ENCODE measurements around the gene ADARB2.

Gene ADARB2

DNA sequence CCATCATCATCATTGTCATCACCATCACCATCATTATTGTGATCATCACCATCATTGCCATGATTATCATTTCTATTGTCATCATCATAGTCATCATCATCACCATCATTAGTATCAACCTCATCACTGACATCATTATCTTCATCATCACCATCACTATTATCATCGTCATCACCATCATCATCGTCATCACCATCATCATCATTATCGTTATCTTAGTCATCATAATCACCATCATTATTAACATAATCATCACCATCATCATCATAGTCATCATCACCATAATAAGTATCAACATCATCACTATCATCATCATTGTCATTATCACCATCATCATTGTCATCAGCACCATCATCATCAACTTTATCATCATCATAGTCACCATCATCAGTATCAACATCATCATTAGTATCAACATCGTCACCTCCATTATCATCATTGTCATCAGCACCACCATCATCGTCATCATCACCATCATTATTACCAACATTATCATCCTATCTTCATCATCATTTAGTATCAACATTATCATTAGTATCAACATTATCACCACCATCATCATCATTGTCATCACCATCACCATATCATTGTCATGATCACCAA lies 241.3 kb downstream of the ADARB2 start:
- DNase-seq (ENCODE audit: low read depth in 2 of 2), result no peak

DNA sequence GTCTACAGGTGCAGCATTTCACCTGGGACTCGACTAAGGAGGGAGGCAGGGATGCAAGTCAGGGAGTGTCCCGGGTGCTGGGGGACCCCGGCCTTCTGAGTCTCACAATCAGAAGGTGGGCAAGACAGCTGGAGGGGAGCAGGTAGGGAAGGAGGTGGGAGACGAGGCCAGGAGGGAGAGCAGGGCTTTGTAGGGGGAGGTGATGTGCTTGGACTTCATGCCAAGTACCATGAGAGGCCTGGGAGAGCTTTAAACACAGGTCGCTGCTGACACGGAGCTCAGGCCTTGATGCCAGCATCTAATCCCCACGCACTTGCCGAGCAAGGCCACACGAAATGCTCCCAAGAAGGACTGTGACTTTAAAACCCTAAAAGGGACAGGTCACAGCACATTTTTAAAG lies 244.7 kb downstream of the ADARB2 start:
- no peak for DNase-seq (ENCODE audit: low read depth in 2 of 2)

DNA sequence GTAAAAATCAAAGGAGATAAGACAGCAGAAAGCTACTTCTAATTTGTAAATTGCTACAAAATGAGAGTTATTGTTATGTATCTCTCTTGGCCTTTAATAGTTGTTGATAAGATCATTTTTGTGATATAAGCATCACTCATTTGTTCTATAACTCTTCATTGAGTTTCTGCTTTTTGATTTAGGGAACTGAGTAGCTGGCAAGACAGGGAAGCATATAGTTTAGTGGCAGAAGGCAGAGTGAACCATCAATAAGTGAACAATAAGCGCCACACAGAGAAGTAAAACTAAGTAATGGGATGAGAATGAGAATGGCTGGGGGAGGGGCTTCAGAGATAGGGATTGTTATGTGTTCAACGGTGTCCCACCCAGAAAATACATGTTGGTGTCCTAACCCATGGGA lies 245.4 kb downstream of the ADARB2 start:
- DNase-seq (ENCODE audit: low read depth in 2 of 2), result no peak

DNA sequence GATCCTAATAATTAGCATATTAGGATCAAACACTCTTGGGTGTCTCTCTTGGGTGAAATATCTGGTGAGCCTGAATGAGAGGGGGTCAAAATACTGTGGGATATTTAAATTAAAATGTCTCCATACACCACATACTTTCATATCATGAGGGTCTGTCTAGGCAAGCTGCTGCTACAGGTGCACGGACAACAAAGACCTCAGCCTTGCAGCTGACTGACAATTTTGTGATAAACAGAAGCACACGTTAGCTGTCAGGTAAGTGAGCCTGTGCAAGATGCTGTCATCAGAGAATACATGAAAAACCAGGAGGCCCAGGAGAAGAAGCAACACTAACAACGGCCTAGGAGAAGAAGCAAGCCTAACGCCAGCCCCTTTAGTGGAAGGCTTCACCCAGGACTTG lies 247.5 kb downstream of the ADARB2 start:
- DNase-seq (ENCODE audit: low read depth in 2 of 2), result no peak

DNA sequence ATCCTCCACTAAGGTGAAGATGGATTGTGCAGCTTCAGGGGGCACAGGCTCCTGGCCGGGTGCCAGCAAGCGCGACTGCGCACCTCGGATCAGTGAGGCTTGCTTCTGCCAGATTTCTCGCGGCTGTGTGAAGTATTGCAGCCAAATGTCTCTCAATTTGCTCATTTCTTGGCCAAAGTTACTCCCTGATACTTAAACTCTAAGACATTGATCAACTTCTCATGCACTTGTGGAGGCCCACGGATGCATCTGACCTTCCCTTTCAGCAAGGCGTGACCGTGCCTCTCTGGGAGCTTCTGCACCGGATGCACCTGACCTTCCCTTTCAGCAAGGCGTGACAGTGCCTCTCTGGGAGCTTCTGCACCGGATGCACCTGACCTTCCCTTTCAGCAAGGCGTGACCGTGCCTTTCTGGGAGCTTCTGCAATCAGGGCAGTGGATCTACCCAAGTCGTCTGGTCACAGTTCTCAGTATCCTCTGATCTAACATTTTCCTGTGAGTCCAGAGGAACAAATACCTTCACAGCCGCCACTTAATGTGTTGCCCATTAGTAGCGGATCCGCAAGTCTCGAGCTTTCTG lies 248.3 kb downstream of the ADARB2 start:
- DNase-seq (ENCODE audit: low read depth in 2 of 2), result no peak

DNA sequence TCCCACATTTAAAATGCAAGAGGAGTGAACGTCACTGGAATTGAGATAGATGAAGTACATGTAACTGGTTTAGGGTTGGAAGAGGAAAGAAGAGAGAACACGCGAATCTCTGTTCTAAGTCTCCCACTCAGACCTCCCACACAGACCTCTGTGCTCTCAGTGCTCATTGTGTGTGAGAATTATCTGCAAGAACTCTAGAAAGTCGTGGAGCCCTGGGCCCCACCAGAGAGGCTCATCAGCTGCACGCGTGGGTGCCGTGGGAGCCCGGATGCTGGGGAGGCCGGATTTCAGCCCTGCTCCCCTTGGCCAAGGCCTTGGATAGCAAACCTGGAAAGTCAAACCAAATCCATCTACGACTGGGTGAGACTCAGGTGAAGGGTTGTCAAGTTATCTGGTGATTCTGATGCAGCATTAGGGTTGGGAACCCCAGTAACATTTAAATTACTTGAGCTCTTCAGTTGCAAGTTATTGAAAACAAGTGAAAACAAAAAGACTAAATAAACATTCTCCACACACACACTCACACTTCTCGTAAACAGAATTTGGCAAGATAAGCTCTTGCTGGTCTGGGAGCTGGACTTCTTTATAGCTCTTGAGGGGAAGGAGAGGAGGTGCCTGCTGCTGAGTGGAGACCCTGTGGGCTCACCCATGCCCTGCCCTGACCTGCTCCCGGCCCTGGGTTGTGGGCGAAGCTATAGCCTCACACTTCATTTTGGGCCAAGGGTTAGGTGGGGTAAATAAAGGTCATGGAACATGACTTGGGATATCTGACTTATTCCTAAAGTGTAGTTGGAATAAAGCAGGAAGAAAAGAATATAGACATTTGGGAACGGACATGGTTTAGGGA lies 250.3 kb downstream of the ADARB2 start:
- DNase-seq (ENCODE audit: low read depth in 2 of 2), result no peak

DNA sequence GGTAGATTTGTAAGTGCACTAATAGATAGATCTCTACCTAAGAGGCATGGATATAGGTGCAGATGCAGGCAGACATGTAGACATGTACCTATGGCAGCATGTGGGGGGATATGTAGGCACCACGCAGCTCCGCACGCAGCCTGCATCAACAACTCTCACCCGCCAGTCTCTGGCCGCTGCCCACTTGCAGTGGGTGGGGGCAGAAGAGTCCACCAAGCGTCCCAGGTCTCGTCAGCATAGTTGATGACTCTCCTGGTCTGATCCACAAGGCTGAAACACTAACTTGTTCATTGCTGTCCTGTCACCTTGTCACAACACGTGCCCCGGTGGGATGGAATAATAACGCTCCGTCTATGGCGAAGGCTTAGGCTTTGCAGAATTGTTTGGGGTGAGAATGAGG lies 252.0 kb downstream of the ADARB2 start:
- no peak for DNase-seq (ENCODE audit: low read depth in 2 of 2)

DNA sequence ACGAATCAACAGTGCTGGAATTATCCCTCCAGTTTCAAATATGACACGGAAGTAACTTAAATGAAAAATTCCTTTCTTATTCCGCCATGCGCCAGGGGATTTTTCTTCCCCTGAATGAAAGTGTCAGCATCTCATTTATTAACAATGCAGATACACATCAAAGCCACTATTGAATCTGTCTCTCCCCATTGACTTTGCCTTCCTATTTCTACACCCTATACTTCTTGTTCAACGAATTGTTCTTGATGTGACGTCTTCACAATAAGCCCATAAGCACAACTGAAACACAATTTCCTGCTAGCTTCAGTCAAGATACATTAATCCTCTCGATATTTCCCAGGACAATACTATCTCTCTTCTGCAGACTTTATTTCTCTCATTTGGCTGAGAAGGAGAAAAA lies 253.5 kb downstream of the ADARB2 start:
- DNase-seq (ENCODE audit: low read depth in 2 of 2), result no peak

DNA sequence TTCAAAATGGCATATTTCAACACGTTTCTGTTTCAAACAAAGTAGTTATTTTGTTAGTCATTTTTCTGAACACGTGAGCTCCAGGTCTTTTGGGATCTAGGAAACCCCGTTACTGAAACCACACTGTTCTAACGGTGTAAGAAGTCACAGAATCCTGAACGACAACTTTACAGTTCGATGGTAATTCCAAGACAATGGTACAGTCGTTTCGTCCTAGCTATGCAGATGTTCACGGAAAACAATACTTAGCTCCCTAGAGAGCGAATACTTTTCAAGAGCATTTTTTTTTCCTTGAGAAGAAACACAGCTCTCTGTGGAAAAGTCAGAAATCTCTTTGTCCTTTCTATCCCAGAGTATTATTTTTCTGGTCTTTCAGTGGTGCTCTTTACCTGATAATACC lies 254.1 kb downstream of the ADARB2 start:
- DNase-seq (ENCODE audit: low read depth in 2 of 2), result no peak

DNA sequence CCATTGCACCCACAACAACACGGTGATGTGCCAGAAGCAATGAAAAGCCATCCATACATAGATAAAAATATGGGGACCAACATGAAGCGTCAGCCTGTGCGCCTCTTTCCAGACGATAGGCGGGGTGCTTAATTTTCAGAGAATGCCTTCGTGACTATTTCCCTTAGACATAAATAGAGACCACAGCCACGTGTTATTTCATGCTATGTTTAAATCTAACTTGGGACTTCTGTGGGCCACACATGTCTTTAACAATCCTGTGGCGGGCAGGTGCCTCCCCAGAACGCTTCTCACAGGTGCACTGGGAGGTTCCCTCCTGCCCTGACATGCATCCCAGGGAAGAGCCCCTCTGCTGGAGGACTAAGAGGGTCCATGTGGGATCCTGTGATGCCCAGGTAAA lies 259.7 kb downstream of the ADARB2 start:
- no peak for DNase-seq (ENCODE audit: low read depth in 2 of 2)

DNA sequence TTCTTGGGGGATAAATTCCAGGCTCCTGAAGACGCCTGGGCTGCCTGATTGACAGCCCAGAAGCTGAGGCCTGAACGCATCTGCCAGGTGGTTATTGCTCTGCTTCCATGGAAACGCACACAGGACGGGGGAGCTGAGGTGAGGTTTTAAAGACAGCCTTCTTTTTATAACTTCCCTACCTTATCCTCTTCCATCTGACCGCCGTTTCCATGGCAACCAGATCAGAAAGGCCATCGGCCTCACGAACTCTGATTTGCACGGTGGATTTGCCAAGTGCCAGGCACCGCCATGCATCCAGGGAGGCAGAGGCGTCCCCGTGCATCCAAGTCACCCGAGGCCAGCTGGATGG lies 260.9 kb downstream of the ADARB2 start:
- no peak for DNase-seq (ENCODE audit: low read depth in 2 of 2)

DNA sequence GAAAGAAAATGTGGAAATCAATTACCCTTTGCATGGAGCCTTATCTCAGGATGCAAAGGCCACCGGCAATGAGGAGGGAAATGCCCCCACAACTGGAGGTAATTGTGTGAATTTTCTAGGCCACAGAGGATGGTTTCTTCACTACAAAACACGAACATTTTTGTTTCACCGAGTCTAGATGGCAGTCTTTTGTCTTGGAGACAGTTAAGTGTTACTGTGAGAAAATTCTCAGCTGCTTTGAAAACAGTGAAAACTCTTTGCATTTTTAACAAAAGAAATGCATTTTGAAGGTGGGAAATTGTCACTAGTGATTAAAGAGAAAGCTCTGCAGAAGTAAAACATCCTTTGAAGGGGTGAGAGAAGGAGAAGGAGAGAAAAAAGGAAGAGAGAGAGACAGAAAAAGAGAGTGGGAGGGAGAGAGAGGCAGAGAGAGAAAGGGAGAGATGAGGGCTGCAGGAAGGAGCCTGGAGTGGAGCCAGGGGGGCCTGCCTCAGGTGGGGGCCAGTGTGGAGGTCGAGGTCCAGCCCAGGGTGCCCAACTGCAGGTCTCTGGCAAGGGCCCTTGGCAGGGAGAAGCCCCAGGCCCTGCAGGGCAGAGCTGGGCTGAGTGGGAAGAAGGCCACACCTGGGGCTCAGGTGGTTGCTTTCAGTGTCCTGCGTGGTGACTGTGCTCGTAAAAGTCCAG lies 261.4 kb downstream of the ADARB2 start:
- DNase-seq (ENCODE audit: low read depth in 2 of 2), result no peak

DNA sequence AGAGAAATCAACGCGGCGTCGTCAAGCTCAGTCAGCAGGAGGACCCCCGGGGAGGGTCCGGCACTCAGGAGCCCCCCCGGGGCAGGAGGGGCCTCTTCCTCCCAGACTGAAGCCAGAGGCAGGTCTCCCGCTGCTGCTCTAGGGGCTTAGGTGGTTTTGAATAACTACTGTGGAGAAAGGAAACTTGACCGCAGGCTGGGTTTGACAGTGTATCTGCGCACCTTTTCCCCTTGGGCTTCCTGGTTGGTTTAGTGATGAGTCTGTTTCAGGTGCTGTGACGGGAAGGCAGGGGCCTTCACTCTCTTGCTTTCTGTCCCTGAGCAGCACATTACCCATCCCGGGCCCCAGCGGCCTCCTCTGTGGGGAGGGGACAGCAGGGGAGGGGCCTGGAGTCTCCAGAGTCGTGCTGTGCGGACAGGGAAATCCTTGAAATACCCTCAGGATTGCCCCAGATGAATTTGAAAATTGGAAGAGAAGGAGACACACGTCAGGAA lies 262.2 kb downstream of the ADARB2 start:
- DNase-seq (ENCODE audit: low read depth in 2 of 2), result no peak

DNA sequence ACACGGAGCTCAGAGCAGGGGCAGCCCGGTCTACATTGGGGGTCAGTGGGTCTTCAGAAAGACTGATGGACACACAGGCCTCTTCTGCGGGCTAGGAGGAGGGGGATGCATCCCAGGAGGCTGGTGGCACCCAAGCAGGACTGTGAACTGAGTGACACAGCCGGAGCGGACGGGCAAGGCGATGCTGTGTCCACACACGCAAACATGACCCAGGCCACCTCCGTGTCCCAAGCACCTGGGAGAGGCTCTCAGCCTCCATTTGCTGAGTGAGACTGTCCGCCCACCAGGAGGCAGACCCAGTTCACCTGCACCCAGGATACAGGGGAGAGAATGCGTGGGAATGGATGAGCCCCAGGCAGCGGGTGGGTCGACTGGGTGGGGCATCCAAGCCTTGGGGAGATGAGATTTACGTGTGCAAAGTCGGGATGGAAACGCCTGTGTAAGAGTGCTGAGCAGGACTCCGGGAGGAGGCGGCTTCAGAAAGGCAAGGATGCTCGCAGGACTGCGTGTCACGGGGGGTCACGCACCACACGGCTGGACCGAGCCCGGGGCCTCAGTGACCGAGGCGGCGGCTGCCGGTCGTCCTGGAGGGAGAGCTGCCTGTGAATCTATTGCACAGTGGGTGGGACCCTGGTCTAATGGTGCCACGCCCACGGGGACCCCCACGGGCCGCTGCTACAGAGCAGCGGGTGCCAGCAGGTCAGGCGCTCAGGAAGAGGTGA lies 262.8 kb downstream of the ADARB2 start:
- no peak for DNase-seq (ENCODE audit: low read depth in 2 of 2)

DNA sequence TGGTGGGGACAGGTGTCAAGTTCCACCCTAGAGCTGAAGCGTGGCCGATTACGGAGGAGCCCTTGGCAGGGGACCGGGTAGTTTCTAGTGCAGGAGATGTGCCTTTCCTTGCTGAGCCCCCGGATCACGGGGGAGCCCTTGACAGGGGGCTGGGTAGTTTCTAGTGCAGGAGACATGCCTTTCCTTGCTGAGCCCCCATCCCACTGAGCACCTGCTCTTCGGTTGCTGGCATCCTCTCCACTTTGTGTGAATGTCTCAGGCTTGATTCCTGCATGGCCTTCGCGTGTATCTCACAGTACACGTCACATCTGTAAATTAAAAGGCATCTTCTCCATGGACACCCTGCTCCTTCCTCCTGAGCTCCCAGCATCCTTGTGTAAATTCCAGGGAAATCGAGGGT lies 263.5 kb downstream of the ADARB2 start:
- no peak for DNase-seq (ENCODE audit: low read depth in 2 of 2)

DNA sequence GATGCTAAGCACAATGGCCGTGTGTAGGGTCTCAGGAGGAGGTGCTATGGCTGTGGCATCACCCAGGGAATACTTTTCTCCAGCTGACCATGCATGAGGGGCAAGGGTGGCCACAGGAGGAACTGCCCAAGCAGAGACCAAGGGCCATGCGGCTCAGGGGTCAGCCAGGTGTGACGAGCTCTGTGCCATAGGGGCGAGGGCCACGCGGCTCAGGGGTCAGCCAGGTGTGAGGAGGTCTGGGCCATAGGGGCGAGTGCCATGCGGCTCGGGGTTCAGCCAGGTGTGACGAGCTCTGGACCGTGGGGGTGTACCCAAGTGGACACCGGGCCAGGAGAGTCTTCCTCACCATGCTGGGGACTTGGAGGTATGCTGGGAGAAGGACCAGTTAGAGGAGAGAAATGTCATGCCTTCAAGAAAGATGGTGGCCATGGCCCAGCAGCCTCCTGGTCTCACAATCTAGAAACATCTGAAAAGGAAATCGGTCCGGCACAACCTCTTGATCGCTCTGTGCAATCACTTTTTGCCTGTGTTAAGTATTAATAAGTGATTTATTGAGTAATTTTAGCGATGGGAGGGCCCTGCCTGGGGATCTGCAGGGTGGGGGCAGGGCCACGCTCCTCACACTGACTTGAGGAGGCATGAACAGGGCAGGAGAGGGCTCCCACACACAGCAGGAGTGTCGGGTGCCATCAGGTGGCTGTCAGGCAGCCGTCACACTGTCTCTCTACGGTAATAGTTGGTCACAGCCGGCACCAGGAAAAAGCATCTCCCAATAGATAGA lies 265.0 kb downstream of the ADARB2 start:
- no peak for DNase-seq (ENCODE audit: low read depth in 2 of 2)

DNA sequence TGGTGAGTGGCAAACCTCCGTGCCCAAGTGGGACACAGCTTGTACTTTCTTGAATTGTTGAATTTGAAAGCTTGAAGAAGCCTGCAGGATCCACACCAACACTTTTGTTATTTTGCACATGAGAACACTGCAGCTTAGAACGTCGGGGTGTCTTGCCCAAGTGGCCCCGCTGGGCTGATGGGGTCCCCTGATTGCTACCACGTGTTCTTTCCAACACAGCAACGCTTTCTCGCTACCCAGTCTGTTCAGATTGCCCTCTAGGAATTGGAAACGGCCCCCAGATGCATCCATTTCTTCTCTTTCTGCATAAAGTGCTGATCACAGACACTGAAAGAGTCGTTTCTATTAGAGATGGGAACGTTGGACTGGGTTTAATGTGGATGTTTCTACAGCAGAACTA lies 268.5 kb downstream of the ADARB2 start:
- DNase-seq (ENCODE audit: low read depth in 2 of 2), result no peak

DNA sequence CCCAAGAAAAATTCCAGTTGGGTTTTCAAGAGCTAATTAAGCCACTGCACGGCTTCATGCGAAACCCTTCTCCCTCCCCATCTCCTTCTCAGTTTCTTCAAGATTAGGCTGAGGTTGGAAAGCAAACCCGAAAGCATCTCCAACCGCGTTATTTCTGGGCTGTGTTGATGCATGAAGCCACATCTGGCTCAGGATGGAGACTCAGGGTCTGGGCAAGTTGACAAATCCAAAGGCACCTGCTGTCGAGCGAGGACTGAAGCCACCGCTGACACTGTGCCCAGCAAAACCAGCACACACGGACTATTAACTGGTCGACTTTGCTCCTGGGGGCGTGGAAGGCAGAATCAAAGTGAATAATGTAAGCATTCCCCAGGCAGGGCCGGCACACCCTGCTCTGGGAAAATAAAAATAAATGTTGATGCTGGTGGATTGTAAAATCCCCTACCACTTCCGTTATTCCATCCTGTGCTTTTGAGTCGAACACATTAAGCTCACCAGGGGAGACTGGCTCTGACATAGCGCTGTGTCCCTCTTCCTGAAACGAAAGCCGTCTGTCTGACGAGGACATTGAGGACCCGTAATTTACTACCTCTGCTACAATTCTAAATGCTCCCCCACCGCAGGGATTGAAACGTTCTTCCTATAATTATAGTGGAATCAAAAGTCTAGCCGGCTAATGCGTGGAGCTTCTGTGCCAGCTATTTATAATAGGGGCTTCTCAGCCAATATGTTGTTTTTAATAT lies 269.8 kb downstream of the ADARB2 start:
- no peak for DNase-seq (ENCODE audit: low read depth in 2 of 2)

DNA sequence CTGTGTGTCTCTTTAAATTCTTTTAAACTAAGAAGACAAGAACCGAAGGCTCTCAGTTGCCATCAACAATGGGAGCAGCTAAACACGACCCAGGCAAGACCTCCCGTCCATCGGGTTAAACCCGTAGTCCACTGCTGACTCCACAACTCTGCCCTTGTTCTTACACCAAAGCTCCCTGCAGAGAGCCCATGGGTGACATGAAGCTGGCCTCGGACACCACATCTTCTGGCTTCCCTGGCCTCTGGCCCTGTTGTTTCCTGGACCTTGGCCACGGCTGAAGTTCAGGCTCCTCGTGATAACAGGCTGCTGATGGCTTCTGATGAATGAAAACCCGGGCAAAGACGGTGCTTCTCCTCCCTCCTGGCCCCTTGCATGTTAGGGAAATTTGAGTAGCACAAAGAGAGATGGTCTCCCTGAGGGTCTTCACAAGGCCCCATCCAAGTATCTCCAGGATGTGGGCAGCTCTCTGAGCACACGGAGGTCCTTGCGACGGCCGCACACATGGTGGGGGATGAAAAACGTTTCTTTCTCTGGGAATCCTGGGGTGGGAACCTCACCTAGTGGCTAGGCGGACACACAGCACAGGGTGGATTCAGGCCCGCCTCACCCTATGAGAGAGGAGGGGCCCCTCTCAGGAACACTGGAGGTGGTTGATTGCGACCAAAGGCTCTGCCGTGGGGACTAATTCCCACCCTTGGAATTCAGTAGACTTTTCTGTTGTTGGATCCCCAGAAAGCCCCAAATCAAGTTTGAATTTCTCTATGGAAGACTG lies 271.1 kb downstream of the ADARB2 start:
- no peak for DNase-seq (ENCODE audit: low read depth in 2 of 2)
